PFSK-1 (cell line): ENCODE measurements around the gene MTF1.

Experiments
- FOXP2 ChIP-seq: optimal IDR thresholded peaks from 2 replicates; pipeline ENCODE3; 2011; ENCODE audit warnings: borderline replicate concordance, control low read depth, inconsistent platforms; ENCODE audit not compliant: insufficient read depth; ENCODE audit errors: extremely low read length, extremely low read depth
- POLR2AphosphoS5 ChIP-seq: IDR thresholded peaks from 2 replicates; pipeline ENCODE4 v1.6.1; 2012; ENCODE audit warnings: low read depth, mild to moderate bottlenecking, control low read depth, low read length, moderate library complexity
- REST ChIP-seq, 2 experiments: IDR thresholded peaks; 2 replicates each; pipeline versions ENCODE4 v1.6.1 to v1.8.0; 2011 to 2012; ENCODE audit warnings: low read depth in 2 of 2, low read length in 2 of 2, control low read depth in 1 of 2, inconsistent platforms in 1 of 2, mild to moderate bottlenecking in 1 of 2, moderate library complexity in 1 of 2; ENCODE audit not compliant: insufficient read depth in 1 of 2
- SIN3A ChIP-seq: IDR thresholded peaks from 2 replicates; pipeline ENCODE4 v1.6.1; 2012; ENCODE audit warnings: mild to moderate bottlenecking, low read length, moderate library complexity, borderline replicate concordance; ENCODE audit not compliant: insufficient read depth
- TAF1 ChIP-seq: IDR thresholded peaks from 2 replicates; pipeline ENCODE4 v1.6.1; 2012; ENCODE audit warnings: low read length, control low read depth, borderline replicate concordance; ENCODE audit not compliant: insufficient read depth

Gene MTF1

GRCh38 chr1:37764888-37765441 is 94.4 kb downstream of the MTF1 start, which contains the start of gene EPHA10:
Gene EPHA10 (minus strand): TSS chr1:37765120. CDS start chr1:37765066, 54 bp downstream.
- TF ChIP-seq POLR2AphosphoS5 (no peak), REST (IDR thresholded peaks at IDR 0.05; ENCODE audit: insufficient read depth in 1 of 2, low read depth in 2 of 2, low read length in 2 of 2) (no peak), FOXP2 (no peak), SIN3A (no peak), TAF1 (no peak)

- TF ChIP-seq SIN3A = peak; percentile 99
- TF ChIP-seq TAF1 = no peak
- peak; percentile 99 for TF ChIP-seq REST (IDR thresholded peaks at IDR 0.05; ENCODE audit: insufficient read depth in 1 of 2, low read depth in 2 of 2, low read length in 2 of 2)
Measured at GRCh38 chr1:37764414-37764825, 95.0 kb downstream of the MTF1 start.

GRCh38 chr1:37763791-37764413 is 95.5 kb downstream of the MTF1 start:
- TF ChIP-seq SIN3A (no peak), POLR2AphosphoS5 (no peak), FOXP2 (no peak), REST (IDR thresholded peaks at IDR 0.05; ENCODE audit: insufficient read depth in 1 of 2, low read depth in 2 of 2, low read length in 2 of 2) (no peak), TAF1 (no peak)

- TF ChIP-seq REST (IDR thresholded peaks at IDR 0.05; ENCODE audit: insufficient read depth in 1 of 2, low read depth in 2 of 2, low read length in 2 of 2) (no peak), SIN3A (no peak), FOXP2 (no peak), POLR2AphosphoS5 (no peak), TAF1 (no peak)
Measured at GRCh38 chr1:37762516-37762915, 96.9 kb downstream of the MTF1 start.

- no peak for TF ChIP-seq TAF1
Measured at GRCh38 chr1:37761416-37762095, 97.8 kb downstream of the MTF1 start.
